HG03108 (cell line): Measurements from ENCODE around the gene MIA2.
"Not testable (repeated sequence)": the region's sequence is repeated elsewhere in the genome, so short reads cannot be mapped to it uniquely, and the experiment has no call there.

Experiments
- ATAC-seq: cut with Tn5 transposase; IDR thresholded peaks from one replicate; pipeline ENCODE4 v1.9.1; 2021; ENCODE audit warnings: moderate library complexity; ENCODE audit not compliant: unreplicated experiment

The MIA2 gene

GRCh38 chr14:39233680-39234326 lies at the start of gene MIA2:
MIA2 (plus strand) TSS chr14:39233915; CDS start chr14:39234115, 200 bp downstream.
- no peak for ATAC-seq

GRCh38 chr14:39184628-39185255 lies 49.0 kb upstream of the MIA2 start:
- ATAC-seq: no peak

GRCh38 chr14:39185256-39186049 lies 48.3 kb upstream of the MIA2 start:
- ATAC-seq: no peak

- ATAC-seq: no peak
These were observed 46.7 kb upstream of the MIA2 start for GRCh38 chr14:39186941-39187525.

- ATAC-seq: no peak
These were observed 29.8 kb upstream of the MIA2 start for GRCh38 chr14:39203659-39204606.

GRCh38 chr14:39207430-39207829 lies 26.3 kb upstream of the MIA2 start:
- ATAC-seq: not testable (repeated sequence)

GRCh38 chr14:39211109-39211741 lies 22.5 kb upstream of the MIA2 start:
- ATAC-seq: no peak

GRCh38 chr14:39212034-39212433 lies 21.7 kb upstream of the MIA2 start:
- ATAC-seq: no peak

GRCh38 chr14:39212693-39213092 lies 21.0 kb upstream of the MIA2 start:
- ATAC-seq: no peak

GRCh38 chr14:39217214-39217879 lies 16.4 kb upstream of the MIA2 start:
- no peak for ATAC-seq

- ATAC-seq: no peak
These were observed 15.4 kb upstream of the MIA2 start for GRCh38 chr14:39218171-39218769.

- ATAC-seq: no peak
These were observed 14.6 kb upstream of the MIA2 start for GRCh38 chr14:39219075-39219499.

- not testable (repeated sequence) for ATAC-seq
These were observed 13.2 kb upstream of the MIA2 start for GRCh38 chr14:39220473-39220872.

GRCh38 chr14:39228044-39228443 lies 5.7 kb upstream of the MIA2 start:
- no peak for ATAC-seq

GRCh38 chr14:39228509-39229221 lies 5.0 kb upstream of the MIA2 start:
- ATAC-seq: no peak

- no peak for ATAC-seq
These were observed 4.5 kb upstream of the MIA2 start for GRCh38 chr14:39229222-39229543.

- no peak for ATAC-seq
These were observed 4.1 kb upstream of the MIA2 start for GRCh38 chr14:39229601-39230110.

GRCh38 chr14:39230416-39231035 lies 3.2 kb upstream of the MIA2 start:
- ATAC-seq: no peak
